GM19452 (cell line): ENCODE measurements around the gene EFS.

ENCODE experiments used
- ATAC-seq: cut with Tn5 transposase; IDR thresholded peaks from one replicate; pipeline ENCODE4 v1.9.1; 2021; ENCODE audit not compliant: unreplicated experiment

EFS gene

DNA sequence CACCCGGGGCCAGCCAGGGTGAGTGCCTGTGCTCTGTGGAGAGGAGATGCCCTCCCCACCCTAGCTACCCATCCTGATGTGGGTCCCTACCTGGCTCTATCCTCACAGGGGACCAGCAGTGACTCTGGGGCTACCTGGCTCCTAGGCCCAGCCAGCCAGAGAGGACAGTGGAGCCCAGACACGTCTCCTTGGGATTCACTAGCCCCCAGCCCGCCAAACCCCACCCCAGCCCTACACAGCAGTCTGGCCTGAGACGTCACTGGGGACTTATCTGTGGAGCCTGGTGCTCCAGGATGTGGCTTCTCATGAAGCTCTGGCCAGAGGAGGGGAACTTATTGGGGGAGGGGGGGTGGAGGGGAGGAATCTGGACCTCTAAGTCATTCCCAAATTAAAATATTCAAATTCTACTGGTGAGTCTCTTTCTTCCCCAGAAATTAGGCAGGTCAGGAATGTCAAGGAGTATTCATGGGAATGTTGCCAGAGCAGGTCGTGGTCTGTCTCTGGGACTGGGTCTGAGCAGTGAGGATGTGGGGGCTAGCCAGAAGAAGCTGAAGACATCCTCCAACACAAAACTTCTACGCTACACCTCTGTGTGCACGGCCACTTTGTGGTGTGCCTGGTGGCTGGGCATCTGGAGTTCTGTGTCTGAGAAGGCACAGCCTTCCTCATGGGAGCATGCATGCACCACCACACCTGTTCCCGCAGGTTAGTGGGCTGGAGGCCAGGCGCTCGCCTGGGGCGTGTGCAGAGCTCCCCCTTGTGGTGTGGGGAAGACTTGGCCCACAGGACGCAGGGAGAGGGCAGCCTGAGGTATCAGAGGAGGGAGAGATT, 14.6 kb upstream of the EFS start:
- ATAC-seq: no peak

DNA sequence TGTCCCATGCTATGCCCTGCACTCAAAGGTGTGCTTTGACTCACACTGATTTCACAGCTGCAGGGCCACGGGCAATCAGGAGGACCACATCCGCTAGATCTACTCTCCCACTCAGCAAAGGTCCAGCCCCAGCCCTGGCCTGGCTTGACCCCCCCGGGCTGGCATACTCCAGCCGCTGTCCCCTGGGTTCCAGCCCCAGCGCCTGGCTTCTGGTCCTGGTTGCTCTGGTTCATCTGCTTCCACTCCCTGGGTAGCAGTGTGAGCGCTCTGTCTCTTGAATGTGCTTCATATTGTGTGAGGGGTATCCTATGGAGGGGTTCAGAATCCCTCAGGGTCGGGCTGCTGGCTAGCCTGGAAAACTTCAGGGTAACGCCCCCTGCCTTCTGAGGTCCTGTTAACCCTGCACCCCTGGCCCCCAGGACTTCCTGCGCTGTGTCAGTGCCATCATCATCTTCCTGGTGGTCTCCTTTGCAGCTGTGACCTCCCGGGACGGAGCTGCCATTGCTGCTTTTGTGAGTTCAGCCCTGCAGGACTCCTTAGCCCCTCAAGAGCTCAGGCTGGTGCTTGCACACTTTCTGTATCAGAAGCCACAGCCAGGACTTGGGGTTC, 13.7 kb upstream of the EFS start:
- no peak for ATAC-seq

DNA sequence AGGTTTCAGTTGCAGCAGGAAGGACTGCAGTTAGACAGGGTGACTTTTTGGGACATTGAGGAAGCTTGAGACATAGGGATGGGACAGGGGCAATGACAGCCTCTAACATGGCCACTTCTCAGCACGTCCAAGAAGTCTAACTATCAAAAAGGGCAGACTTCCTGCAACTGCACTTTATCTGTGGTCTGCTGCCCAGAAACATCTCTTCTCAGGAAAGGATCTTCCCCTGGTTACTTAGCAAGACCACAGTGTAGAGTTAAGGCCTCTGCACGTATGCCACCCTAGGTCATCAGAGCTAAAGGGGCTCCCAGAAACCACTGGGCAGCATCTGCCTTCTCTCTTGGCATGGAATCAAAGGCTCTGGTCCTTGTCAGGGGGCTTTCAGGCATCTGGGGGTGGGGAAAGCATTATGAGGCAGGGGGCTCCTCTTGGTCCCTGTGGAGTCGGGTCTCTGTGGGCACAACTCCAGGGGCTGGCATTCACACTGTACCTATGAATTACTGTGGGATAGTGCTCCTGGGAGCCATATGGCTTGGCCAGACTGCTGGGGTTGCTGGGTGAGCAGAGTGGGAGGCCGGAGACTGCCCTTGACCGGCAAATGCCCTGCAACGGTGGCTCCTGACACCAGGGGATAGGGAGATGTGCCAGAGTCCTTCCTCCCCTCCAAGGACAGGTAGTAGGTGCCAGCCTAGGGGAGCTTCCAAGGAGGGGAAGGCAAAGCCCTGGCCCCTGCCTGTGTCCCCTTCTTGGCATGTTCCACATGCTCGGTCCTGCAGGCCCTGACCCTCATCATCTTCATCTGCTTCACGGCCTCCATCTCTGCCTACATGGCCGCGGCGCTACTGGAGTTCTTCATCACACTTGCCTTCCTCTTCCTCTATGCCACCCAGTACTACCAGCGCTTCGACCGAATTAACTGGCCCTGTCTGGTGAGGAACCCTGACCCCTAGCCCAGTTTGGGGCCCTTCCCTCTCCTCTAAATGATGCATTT, 12.9 kb upstream of the EFS start:
- ATAC-seq: no peak

DNA sequence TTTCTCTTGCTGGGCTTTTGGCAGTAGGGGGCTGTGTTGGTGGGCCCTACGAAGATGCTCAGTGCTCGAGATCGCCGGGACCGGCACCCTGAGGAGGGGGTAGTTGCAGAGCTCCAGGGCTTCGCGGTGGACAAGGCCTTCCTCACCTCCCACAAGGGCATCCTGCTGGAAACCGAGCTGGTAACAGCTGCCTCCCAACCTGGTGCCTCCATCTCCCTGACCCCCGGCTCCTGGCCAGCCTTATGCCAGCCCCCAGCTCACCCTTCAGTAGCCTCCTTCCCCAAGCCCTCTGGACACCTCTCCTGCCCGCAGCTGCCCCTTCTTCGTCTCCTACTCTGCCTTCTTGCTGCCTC, 12.2 kb upstream of the EFS start:
- ATAC-seq: no peak

DNA sequence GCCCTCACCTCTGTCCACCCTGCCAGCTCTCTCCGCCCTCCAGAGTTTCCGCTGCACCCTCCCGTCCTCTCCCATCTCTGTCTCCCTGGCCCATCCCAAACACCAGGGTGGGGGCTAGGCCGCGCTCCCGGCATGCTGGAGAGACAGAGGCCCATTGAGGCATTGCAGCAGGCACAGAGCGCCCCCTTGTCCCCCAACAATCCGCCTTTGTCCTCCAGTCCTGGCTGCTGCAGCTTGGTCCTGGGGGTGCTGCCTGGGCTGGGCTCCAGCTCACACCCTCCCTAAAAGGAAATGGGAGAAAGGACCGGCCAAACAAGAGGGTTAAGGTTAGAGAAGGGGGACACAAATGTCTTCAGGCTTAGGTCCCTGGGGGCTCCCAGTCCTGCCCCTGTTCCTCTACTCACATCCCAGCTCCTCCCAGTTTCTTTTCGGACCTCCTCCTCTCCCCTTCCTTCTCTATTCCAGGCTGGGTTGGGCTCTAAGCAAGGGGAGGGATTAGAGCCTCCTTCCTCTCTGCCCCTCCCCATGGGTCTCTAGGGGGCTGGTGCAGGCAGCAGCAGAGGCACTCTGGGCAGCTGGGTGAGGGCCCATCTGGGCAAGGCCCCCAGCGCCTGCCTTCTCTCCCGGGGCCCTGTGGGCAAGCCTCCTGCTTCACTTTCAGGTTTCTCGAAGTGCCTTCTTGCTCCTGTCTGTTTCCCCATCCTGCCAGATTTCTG, 11.7 kb upstream of the EFS start, which contains the start of gene CMTM5:
TSS of gene CMTM5 (plus strand) at position 565 of the 716 bp plus-strand sequence. CDS start 206 bp downstream, outside the sequence.
- ATAC-seq: no peak

DNA sequence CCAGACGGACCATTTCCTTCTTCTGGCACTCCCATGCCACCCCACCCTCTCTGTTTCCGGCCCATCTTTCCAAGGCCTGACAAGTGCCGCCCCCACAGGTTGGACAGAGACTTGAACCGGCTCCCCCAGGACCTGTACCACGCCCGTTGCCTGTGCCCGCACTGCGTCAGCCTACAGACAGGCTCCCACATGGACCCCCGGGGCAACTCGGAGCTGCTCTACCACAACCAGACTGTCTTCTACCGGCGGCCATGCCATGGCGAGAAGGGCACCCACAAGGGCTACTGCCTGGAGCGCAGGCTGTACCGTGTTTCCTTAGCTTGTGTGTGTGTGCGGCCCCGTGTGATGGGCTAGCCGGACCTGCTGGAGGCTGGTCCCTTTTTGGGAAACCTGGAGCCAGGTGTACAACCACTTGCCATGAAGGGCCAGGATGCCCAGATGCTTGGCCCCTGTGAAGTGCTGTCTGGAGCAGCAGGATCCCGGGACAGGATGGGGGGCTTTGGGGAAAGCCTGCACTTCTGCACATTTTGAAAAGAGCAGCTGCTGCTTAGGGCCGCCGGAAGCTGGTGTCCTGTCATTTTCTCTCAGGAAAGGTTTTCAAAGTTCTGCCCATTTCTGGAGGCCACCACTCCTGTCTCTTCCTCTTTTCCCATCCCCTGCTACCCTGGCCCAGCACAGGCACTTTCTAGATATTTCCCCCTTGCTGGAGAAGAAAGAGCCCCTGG, 10.7 kb upstream of the EFS start:
- ATAC-seq: no peak

DNA sequence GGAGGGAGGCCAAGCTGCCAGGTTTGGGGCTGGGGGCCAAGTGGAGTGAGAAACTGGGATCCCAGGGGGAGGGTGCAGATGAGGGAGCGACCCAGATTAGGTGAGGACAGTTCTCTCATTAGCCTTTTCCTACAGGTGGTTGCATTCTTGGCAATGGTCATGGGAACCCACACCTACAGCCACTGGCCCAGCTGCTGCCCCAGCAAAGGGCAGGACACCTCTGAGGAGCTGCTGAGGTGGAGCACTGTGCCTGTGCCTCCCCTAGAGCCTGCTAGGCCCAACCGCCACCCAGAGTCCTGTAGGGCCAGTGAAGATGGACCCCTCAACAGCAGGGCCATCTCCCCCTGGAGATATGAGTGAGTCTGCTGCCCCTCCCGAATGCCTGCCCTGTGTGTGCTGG, 8.1 kb upstream of the EFS start:
- no peak for ATAC-seq

DNA sequence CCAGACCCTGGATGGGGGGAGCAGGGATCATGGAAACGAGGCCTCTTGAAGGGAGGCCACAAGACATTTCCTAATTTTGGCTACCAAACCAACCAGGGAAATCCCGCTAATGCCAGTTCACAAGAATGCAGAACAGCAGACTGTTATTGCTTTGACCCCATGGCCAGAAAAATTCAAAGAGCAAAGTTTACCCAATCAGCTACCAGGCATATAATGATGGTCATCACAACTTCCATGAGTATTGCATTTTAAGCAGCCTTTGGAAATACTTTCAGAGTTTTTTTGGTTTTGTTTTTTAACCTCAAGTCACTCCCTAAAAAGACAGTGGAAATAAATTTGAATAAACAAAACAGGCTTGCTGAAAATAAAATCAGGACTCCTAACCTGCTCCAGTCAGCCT, 7.5 kb upstream of the EFS start, which contains the start of gene IL25:
TSS of gene IL25 (plus strand) at position 301 of the 400 bp plus-strand sequence.
- ATAC-seq: no peak

DNA sequence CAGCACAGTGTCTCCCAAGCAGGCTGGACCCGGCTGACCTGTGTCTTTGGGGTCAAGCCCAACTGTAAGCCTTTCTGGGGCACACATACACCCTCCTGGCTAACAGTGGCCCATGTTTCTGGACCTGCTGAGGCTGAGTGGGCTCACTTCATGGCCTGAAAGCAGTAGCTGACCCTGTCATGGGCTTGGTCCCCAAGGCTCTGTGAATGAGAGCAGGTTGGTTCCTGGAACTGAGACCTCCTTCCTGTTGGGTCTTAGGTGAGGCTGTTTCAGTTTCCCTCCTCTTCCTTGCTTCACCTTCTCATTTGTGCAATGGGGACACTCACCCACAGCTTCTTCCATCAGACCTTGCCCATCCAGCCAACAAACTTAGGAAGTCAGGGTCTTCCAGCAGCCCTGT, 6.9 kb upstream of the EFS start:
- ATAC-seq: no peak

DNA sequence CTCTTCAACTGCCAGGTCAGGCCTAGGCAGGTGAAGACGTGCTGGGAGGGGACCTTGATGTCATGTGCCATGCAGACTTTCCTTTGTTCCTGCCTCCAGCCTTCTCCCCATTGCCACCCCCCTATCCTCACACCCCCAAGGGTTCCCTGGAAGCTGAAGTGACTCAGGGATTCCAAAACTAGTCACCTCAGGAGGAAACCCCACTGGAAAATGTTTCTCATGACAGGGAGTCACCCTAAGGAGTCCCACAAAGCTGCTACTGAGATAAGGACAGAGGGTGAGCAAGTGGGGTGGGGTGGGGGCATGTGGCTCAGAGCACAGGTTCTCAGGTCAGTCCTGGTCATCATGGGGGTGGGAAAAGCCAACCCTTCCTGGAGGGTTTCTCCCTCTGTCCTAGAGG, 5.2 kb upstream of the EFS start:
- ATAC-seq: no peak

DNA sequence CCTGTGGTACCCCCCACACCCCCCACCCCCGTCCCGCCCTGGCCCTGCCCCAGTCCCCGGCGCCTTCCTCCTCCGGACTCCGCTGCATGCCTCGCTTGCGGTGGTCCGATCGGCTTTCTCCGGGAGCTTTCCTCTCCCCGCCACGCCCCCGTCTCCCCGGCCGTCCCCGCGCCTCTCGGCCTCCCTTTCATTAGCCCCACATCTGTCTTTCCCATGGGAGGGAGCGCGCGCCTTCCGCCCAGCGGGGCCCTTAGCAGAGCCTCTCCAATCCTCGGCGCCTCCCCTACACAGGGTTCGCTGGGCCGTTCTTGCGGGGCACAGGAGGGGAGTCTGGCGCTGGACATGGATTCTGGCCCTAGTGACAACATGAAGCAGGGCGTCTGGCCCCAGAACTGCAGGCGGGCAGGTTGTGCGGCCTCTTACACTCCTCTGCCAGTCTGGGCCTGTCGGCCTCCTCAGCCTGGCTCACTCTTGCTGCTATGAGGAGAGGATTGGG, 1.5 kb upstream of the EFS start:
- ATAC-seq: no peak

DNA sequence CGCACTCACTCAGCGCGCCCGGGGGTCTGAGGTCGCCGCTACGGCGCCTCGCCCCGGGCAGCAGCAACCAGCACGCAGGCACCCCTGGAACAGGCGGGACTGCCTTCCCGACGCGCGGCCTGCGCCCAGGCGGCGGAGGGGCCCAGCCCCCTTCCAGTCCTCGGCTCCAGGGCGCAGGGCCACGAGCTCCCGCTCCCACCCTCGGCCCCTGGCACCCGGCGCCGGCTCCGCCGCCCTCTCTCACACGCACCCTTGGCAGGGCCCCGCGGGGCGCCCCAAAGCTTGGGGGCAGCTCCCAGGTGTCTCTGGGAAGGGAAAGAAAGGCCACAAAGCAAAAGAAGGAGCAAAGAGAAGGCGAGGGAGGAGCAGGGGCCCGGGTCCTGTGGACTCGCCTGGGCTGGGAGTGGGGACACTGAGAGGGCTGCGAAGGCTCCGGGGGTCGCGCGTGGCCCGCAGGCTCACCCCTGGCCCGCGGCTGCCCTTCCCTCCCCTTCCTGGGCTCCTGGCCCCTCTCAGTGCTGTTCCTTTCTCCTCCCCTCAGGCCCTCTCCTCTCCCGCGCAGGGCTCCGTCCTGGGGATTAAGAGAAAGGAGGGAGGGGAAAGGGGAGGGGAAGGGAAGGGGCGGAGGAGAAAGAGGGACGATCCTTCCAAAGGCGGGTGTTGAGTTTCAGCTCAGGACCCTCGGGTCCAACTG, 907 bp upstream of the EFS start:
- ATAC-seq: no peak

DNA sequence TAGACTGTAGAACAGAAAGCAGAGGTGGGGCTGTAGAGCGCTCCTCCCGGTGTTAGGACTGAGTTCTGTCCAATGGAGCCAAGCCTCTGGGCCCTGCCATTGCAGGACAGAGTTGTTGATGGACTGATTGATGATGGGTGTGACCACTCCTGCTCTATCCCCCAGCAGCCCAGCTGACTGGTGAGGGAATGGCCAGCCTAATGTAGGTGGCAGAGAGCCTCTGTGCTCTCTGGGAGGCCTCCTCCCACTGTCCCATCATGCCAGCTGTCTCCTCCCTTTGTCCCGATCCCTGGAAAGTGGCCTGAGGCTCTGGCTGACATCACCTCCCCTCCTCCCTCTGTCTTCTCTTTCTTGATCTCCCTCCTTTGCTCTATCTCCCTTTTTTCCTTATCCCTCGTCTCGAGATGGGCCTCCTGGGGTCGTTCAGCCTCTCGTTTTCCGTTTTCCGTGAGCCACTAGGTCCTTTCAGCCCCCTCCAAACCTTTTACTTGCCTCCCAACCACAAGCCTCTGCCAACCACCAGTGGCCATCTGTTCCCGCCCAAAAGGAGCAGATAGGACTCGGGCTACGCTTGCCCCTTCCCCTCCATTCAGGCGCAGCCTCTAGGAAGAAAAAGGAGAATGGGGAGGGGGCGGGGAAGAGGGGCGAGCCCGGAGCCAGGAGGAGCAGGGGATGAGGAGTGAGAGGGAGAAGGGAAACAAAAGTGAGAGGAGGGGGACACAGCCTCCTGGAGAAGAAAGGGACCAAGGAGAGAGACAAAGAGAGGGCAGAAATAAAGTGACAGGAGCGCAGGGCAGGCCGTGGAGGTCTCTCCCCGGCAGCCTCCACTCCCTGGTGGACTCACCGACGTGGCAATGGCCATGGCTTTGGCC, 572 bp downstream of the EFS start:
- ATAC-seq: no peak

DNA sequence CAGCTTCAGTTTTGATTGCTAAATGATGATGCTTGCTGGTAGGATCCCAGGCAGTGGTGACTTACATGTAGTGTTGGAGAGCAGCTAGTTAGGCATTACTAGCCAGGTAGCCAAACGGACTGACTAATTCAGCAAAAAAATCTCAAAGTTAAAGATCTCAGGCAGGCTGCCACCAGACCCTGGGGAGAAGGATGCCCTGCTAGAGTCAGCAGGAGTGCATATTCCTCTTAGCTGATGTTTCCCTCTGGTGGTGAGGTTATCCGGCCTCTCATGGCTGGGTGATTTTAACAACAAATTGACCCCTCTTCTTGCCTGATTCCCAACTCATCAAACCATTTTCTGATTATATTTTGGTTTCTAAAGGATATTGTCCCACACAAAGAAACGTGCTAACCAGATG, 2.8 kb downstream of the EFS start:
- ATAC-seq: no peak

DNA sequence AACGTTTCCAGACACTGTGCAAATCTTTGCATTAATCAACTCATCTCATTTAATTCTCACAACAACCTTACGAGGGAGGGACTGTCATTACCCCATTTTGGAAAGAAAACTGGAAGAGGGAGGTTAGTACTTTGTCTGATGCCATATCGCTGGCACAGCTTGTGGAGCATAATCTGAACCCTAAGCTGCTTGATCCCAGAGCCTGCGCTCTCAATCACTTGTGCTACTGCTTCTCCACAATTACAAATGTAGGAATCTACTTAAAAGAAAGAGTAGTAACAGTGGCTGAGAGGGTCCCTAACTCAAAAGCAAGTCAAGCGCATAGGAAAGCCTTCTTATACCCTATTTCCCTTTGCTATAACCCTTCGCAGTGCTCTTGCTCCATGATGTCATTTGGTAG, 3.2 kb downstream of the EFS start:
- no peak for ATAC-seq

DNA sequence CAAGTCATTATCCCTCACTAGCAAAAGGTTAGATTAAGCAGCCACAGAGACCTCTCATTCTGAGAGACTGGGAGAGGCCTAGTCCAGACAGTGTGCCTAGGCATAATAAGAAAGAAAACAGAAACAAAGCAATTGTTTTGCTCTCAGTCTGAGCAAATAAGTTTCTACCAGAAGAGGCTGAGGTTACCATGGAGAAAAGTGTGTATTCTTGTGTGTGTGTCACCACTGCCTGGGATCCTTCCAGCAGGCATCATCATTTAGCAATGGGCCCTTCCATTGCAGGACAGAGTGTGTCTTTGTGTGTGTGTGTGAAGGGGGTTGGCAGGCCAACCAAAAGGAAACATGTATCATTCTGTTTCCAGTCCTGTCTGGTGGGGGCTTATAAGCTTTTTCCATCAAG, 3.7 kb downstream of the EFS start:
- ATAC-seq: no peak

DNA sequence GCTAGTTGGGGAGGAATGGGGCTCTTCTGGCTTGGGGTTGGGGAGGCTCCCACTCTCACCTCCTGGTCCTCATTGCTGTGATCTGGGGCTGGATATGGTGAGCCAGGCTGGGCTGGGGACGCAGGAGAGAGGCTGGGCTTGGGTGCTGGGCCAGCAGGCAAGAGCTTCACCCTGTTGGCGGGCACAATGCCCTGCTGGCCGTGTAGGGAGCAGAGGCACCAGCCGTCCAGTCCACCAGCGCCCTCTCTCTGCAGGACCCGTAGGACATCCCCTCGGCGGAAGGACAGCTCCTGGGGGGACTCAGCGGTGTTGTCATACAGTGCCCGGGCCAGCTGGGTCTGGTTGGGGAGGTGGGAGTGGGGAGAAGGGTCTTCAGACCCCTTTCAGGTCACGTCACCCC, 4.5 kb downstream of the EFS start:
- ATAC-seq: no peak

DNA sequence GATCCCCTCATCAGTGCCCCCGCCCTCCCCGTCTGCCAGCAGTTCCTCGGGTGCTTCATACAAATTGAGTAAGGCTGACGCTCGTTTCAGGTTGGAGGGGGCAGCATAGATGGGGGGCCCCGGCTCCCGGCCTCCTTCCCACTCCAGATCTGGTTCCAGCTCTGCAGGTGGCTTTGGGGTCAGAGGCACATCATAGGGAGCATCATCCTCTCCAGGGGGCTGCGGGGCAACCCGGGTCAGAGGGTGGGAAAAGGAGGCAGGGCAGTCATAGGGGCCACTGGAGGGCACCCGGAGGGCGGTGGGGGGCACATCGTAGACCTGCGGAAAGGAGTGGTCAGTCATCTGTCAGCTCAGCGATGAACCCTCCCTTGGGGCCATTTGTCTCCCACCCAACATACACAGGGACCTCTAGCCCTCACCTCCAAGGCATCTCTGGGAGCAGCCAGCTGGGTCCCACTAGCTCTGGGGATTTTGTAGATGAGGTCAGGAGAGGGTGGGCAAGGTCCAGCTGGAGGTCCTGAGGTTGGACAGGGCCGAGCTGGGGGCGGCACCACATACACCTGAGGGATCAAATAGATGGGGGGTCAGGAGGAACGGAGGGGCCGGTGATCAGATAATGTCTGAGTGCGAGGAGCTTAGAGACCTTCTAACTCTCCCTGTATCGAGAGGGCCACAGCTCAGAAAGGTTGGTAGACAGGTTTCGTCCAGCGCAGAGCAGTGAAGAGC, 5.1 kb downstream of the EFS start:
- ATAC-seq: no peak
